GM23338 (cell line): ENCODE results near the gene TNRC18. TPM values are rescaled to one million over a fixed set of nuclear protein-coding genes. Genes with fewer than 3 reads are reported as not detected.
A peak's percentile ranks its signal among the peaks of the same experiment; 100 is the strongest.

ENCODE experiments used
- ATAC-seq: fragments of 200-7000 bp; cut with Tn5 transposase; 3 replicates; pipeline ENCODE4 v1.9.1; 2020
- DNase-seq: peaks from one replicate; pipeline ENCODE4 v3.0.0-alpha.2; 2015; ENCODE audit warnings: low spot score
- H2AFZ ChIP-seq: fragments of 200-600 bp; sonication (generic); 2 replicates; pipeline ENCODE4 v1.8.0; 2016; ENCODE audit warnings: antibody characterized with exemption, mild to moderate bottlenecking, moderate library complexity
- H3F3A ChIP-seq: fragments of 200-600 bp; sonication (generic); replicated peaks from 2 replicates; pipeline ENCODE4 v1.8.0; 2017; ENCODE audit warnings: antibody characterized with exemption, mixed run types, low read depth
- H3K27ac ChIP-seq: fragments of 200-600 bp; sonication (generic); 2 replicates; pipeline ENCODE4 v1.6.1; 2016; ENCODE audit warnings: low read depth
- H3K27me3 ChIP-seq: fragments of 200-600 bp; sonication (generic); 2 replicates; pipeline ENCODE4 v1.8.0; 2016; ENCODE audit warnings: mild to moderate bottlenecking, mixed run types, moderate library complexity; ENCODE audit not compliant: insufficient read depth
- H3K36me3 ChIP-seq: fragments of 200-600 bp; sonication (generic); 2 replicates; pipeline ENCODE4 v1.8.0; 2016; ENCODE audit warnings: mild to moderate bottlenecking; ENCODE audit not compliant: insufficient read depth
- H3K4me1 ChIP-seq: fragments of 200-600 bp; sonication (generic); 2 replicates; pipeline ENCODE4 v1.8.0; 2016; ENCODE audit warnings: mild to moderate bottlenecking, moderate library complexity; ENCODE audit not compliant: insufficient read depth
- H3K4me2 ChIP-seq: fragments of 200-600 bp; sonication (generic); 2 replicates; pipeline ENCODE4 v1.7.1; 2017; ENCODE audit warnings: mixed run types
- H3K4me3 ChIP-seq: fragments of 200-600 bp; sonication (generic); 2 replicates; pipeline ENCODE4 v1.6.1; 2016; ENCODE audit warnings: mixed run types
- H3K79me2 ChIP-seq: fragments of 200-600 bp; sonication (generic); replicated peaks from 2 replicates; pipeline ENCODE4 v1.8.0; 2017; ENCODE audit warnings: mild to moderate bottlenecking; ENCODE audit not compliant: insufficient read depth
- H3K9me2 ChIP-seq: fragments of 200-600 bp; sonication (generic); 2 replicates; pipeline ENCODE4 v1.8.0; 2017; ENCODE audit not compliant: insufficient read depth
- H4K20me1 ChIP-seq: fragments of 200-600 bp; sonication (generic); replicated peaks from 2 replicates; pipeline ENCODE4 v1.8.0; 2017; ENCODE audit warnings: mild to moderate bottlenecking; ENCODE audit not compliant: insufficient read depth
- H3K27ac Mint-ChIP-seq: 2 replicates; pipeline ENCODE4 v1.8.0; 2020; ENCODE audit warnings: inconsistent platforms, mild to moderate bottlenecking, moderate library complexity, mixed read lengths
- H3K27me3 Mint-ChIP-seq: 3 replicates; pipeline ENCODE4 v1.8.0; 2022; ENCODE audit warnings: low read depth, mild to moderate bottlenecking, moderate library complexity, mixed read lengths, inconsistent platforms; ENCODE audit not compliant: insufficient read depth, poor library complexity
- H3K36me3 Mint-ChIP-seq: 3 replicates; pipeline ENCODE4 v1.8.0; 2021; ENCODE audit warnings: low read depth, mild to moderate bottlenecking, inconsistent platforms, moderate library complexity, mixed read lengths
- H3K4me1 Mint-ChIP-seq: 3 replicates; pipeline ENCODE4 v1.8.0; 2020; ENCODE audit warnings: mild to moderate bottlenecking, inconsistent platforms, mixed read lengths
- H3K4me3 Mint-ChIP-seq: 3 replicates; pipeline ENCODE4 v1.8.0; 2021; ENCODE audit warnings: moderate library complexity, mild to moderate bottlenecking, inconsistent platforms, mixed read lengths
- H3K9me3 Mint-ChIP-seq: 3 replicates; pipeline ENCODE4 v1.8.0; 2020; ENCODE audit warnings: moderate library complexity, mild to moderate bottlenecking, inconsistent platforms, mixed read lengths
- CREB1 ChIP-seq: fragments of 250-450 bp; sonication (Bioruptor Pico); IDR thresholded peaks from 2 replicates; pipeline ENCODE4 v1.5.0; 2020; ENCODE audit warnings: low read depth, mild to moderate bottlenecking, moderate library complexity
- EZH2 ChIP-seq: fragments of 200-600 bp; sonication (generic); IDR thresholded peaks from one replicate; pipeline ENCODE4 v1.8.0; 2017; ENCODE audit warnings: antibody characterized with exemption, mild to moderate bottlenecking, low read depth; ENCODE audit not compliant: unreplicated experiment
- POLR2AphosphoS5 ChIP-seq: IDR thresholded peaks from 2 replicates; pipeline ENCODE4 v1.6.1; 2016; ENCODE audit warnings: antibody characterized with exemption, low read depth
- REST ChIP-seq: IDR thresholded peaks from one replicate; pipeline ENCODE4 v1.6.1; 2018; ENCODE audit warnings: antibody characterized with exemption; ENCODE audit not compliant: unreplicated experiment
- STAT1 ChIP-seq: IDR thresholded peaks from one replicate; pipeline ENCODE4 v1.6.1; 2016; ENCODE audit warnings: antibody characterized with exemption; ENCODE audit not compliant: unreplicated experiment
- ZNF114 ChIP-seq: fragments of 250-450 bp; sonication (Bioruptor Pico); IDR thresholded peaks from 2 replicates; pipeline ENCODE4 v1.5.0; 2020; ENCODE audit warnings: mild to moderate bottlenecking, moderate library complexity
- ZNF331 ChIP-seq: fragments of 250-450 bp; sonication (Bioruptor Pico); IDR thresholded peaks from 2 replicates; pipeline ENCODE4 v1.5.0; 2020; ENCODE audit warnings: low read depth, mild to moderate bottlenecking, moderate library complexity
- polyA plus RNA-seq: library from polyadenylated mRNA; unstranded; fragments of >200 nt; fragmentation: Nextera tagmentation; extraction: Ambion mirVana; gene quantifications from 2 replicates; pipeline ENCODE4 v1.2.1, GENCODE V29; 2016
- total RNA-seq: library from RNA; depleted of rRNA; stranded (reverse); fragments of >200 nt; shearing (Covaris generic); gene quantifications from 2 replicates; pipeline ENCODE4 v1.2.3, GENCODE V29; 2014

The TNRC18 gene
- total and polyA plus RNA-seq, 2 experiments from 2014 or later: 2.1 to 17.5 TPM

GRCh38 chr7:5428478-5429252 lies 5.0 kb upstream of the TNRC18 start:
- Histone ChIP-seq H3K27me3 (peaks cover 89% of the 10 kb centered on the region), H3K9me2 (no peaks in the 10 kb centered on the region), H3K36me3 (no peaks in the 10 kb centered on the region), H2AFZ (peak overlapping the region; percentile 76; the same call in 1 of the 2 replicates), H3K4me2 (peak overlapping the region; percentile 93), H4K20me1 (no peaks in the 10 kb centered on the region; the same call in 1 of the 2 replicates), H3K4me1 (peaks cover 22% of the 10 kb centered on the region), H3K4me3 (peak overlapping the region; percentile 69), H3K27ac (0 out of 2 replicates have a peak overlapping the region, but pooled peaks have one; percentile 63), H3K79me2 (no peaks in the 10 kb centered on the region), H3F3A (peaks cover 16% of the 10 kb centered on the region)
- H3K36me3 Mint-ChIP-seq: peaks cover 7% of the 10 kb centered on the region; the same call in 2 of the 3 replicates
- DNase-seq (peak; percentile 39), ATAC-seq (peak; percentile 0; the same call in 2 of the 3 replicates)
- H3K27me3 Mint-ChIP-seq: peaks cover 81% of the 10 kb centered on the region
- H3K4me1 Mint-ChIP-seq: peaks cover 23% of the 10 kb centered on the region
- peaks cover 11% of the 10 kb centered on the region; the same call in 2 of the 3 replicates for H3K9me3 Mint-ChIP-seq
- peak overlapping the region; percentile 80 for H3K4me3 Mint-ChIP-seq
- TF ChIP-seq ZNF114 (CRISPR knock-in tag) (no peak), CREB1 (CRISPR knock-in tag) (no peak), STAT1 (no peak), POLR2AphosphoS5 (no peak), EZH2 (peak; percentile 56), ZNF331 (CRISPR knock-in tag) (no peak), REST (no peak)
- H3K27ac Mint-ChIP-seq: no peak overlapping the region

GRCh38 chr7:5426226-5426475 lies 2.5 kb upstream of the TNRC18 start:
- Histone ChIP-seq H2AFZ (peak overlapping the region; percentile 56; the same call in 1 of the 2 replicates), H3K4me2 (peak overlapping the region; percentile 93), H3K36me3 (no peaks in the 10 kb centered on the region), H4K20me1 (no peaks in the 10 kb centered on the region; the same call in 1 of the 2 replicates), H3K79me2 (no peaks in the 10 kb centered on the region), H3K4me3 (peak overlapping the region; percentile 69), H3K27ac (no peak overlapping the region), H3K27me3 (peaks cover 88% of the 10 kb centered on the region), H3K9me2 (no peaks in the 10 kb centered on the region), H3F3A (peaks cover 26% of the 10 kb centered on the region), H3K4me1 (peaks cover 35% of the 10 kb centered on the region)
- ATAC-seq: no peak
- peaks cover 4% of the 10 kb centered on the region; the same call in 1 of the 3 replicates for H3K9me3 Mint-ChIP-seq
- no peak for TF ChIP-seq CREB1 (CRISPR knock-in tag)
- peak; percentile 34 for TF ChIP-seq EZH2
- H3K36me3 Mint-ChIP-seq: no peaks in the 10 kb centered on the region
- H3K4me3 Mint-ChIP-seq: peak overlapping the region; percentile 80
- H3K27me3 Mint-ChIP-seq: peaks cover 83% of the 10 kb centered on the region
- DNase-seq: no peak
- H3K4me1 Mint-ChIP-seq: peaks cover 18% of the 10 kb centered on the region
- no peak overlapping the region for H3K27ac Mint-ChIP-seq
